ENCODE measurements around the gene CLMN.

DNA sequence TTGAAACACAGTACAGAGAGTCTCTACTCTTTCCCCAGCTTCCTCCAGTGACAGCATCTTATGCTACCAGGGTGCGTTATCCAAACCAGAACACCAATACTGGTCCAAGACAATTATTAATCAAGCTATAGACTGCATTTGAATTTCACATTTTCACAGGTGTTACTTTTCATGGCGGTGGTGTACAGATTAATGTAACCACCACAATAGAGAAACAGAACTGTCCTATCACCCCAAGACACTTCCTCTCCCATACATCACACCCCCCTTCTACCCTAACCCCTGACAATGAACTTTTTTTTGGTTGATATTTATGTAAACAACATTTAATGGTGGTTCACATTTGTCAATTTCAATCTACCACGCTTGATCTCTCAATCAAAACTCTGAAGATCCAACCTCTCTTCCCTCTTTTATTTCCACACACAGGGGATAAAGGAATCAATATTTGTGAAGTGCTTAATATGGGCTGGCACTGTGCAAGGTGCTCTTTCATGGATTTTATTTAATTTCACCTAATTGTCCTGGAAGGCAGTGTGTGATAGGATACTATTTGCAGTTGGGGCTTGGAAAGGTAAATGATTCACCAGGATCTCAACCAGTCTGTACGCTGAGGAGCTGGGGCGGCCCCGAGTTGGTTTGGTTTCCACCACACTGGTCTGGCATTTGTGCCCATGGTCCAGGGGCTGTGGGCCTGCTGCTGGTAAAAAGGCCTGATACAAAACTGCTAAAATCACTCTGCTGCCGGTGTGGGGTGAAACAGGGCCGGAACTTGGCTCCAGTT, 107.8 kb downstream of the CLMN start:
- TF ChIP-seq POLR2AphosphoS5 (IDR thresholded peaks at IDR 0.05; ENCODE audit: low read depth, low read length): no peak
- no peak for TF ChIP-seq EZH2 (IDR thresholded peaks at IDR 0.05)
- TF ChIP-seq POLR2A (IDR thresholded peaks at IDR 0.05; ENCODE audit: borderline replicate concordance, extremely low read depth, insufficient read depth, insufficient read length): no peak
